Measurements from ENCODE around the gene SSBP3. TPM values are rescaled to one million over a fixed set of nuclear protein-coding genes. Genes with fewer than 3 reads are reported as not detected.

The SSBP3 gene
- total RNA-seq, 4 donors from 2014 or later = 32.0 to 70.2 (median 60.3) TPM

DNA sequence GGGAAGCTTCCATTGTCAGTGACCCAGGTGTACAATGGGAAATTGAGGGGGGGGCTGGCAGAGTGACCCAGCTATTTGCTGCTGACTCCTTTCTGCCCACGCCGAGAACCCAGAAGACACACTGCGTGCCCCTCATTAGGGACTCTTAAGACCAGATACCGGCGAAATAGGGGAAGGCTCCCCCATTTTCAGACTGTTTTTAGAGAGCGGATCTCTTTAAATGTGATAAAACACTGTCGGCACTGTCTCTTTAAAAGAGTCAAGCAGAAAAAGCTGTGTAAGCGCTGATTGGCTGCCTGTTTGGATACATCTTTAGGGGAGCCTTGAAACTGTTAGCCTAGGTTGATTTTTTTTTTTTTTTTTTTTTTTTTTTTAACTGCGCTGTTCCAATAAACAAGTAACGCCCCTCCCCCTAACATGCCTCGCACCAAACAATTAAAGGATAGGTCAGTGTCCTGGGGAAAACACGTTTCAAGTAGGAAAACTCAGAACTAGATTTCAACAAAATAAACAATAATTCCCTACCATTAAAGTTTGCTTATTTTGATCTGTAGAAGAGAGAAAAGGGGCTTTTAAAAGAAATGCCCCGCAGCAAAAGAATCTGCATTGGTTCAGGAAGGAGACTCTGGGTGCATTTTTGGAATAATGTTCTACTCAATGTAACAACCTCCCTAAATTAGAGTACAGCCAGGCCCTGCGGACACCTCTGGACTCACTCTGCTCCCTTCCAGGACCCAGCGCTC, 1.4 kb upstream of the SSBP3 start:
- peaks cover 0 to 44% (median 33%) of the 10 kb centered on the region in 4 donors for H3K4me1 ChIP-seq
- peak overlapping the region; percentile 79 to 95 (median 90) for H3K4me3 ChIP-seq
- H3K27ac ChIP-seq = peak overlapping the region; percentile 87 to 95 (median 94)
- TF ChIP-seq EP300 (IDR thresholded peaks at IDR 0.05) (peak; percentile 39 to 93), POLR2A (IDR thresholded peaks at IDR 0.05) (peak in 1 of 2 donors; percentile 55)
- TF ChIP-seq, protein P1, sequence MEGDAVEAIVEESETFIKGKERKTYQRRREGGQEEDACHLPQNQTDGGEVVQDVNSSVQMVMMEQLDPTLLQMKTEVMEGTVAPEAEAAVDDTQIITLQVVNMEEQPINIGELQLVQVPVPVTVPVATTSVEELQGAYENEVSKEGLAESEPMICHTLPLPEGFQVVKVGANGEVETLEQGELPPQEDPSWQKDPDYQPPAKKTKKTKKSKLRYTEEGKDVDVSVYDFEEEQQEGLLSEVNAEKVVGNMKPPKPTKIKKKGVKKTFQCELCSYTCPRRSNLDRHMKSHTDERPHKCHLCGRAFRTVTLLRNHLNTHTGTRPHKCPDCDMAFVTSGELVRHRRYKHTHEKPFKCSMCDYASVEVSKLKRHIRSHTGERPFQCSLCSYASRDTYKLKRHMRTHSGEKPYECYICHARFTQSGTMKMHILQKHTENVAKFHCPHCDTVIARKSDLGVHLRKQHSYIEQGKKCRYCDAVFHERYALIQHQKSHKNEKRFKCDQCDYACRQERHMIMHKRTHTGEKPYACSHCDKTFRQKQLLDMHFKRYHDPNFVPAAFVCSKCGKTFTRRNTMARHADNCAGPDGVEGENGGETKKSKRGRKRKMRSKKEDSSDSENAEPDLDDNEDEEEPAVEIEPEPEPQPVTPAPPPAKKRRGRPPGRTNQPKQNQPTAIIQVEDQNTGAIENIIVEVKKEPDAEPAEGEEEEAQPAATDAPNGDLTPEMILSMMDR (IDR thresholded peaks at IDR 0.05) = peak in 2 of 5 experiments; percentile 9 to 13
- peak; percentile 36 to 85 for DNase-seq (ENCODE audit: low spot score in 2 of 2)
- no peaks in the 10 kb centered on the region for H3K27me3 ChIP-seq
- H3K9me3 ChIP-seq = no peaks in the 10 kb centered on the region
- 5 to 8% methylated on average over 15 of the region's 15 CpGs for WGBS, 2 donors
- peaks cover 0 to 5% (median 0%) of the 10 kb centered on the region in 3 donors for H3K36me3 ChIP-seq

DNA sequence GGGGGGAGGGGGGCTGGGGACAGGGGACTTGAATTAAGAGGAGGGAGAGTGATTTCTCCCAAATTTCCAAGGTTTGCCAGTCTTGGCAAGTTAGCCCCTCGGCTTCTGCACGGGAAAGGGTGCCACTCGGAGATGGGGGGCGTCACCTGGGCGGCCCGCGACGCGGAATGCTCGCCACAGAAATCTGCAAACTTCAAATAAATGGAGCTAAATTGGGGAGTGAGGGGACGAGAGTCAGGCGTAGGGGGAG, 885 bp upstream of the SSBP3 start:
- no peaks in the 10 kb centered on the region for H3K9me3 ChIP-seq
- H3K4me3 ChIP-seq = peak overlapping the region; percentile 79 to 95 (median 90)
- peaks cover 0 to 10% (median 0%) of the 10 kb centered on the region in 3 donors for H3K36me3 ChIP-seq
- H3K27ac ChIP-seq = peak overlapping the region; percentile 87 to 95 (median 94)
- peaks cover 0 to 45% (median 33%) of the 10 kb centered on the region in 4 donors for H3K4me1 ChIP-seq
- 0 to 2% methylated on average over 12 of the region's 12 CpGs for WGBS, 2 donors
- DNase-seq (ENCODE audit: low spot score in 2 of 2) = peak in 1 of 2 donors; percentile 23
- TF ChIP-seq, protein P1 (IDR thresholded peaks at IDR 0.05) = no peak
- TF ChIP-seq POLR2A (IDR thresholded peaks at IDR 0.05) (no peak), EP300 (IDR thresholded peaks at IDR 0.05) (no peak)
- no peaks in the 10 kb centered on the region for H3K27me3 ChIP-seq

DNA sequence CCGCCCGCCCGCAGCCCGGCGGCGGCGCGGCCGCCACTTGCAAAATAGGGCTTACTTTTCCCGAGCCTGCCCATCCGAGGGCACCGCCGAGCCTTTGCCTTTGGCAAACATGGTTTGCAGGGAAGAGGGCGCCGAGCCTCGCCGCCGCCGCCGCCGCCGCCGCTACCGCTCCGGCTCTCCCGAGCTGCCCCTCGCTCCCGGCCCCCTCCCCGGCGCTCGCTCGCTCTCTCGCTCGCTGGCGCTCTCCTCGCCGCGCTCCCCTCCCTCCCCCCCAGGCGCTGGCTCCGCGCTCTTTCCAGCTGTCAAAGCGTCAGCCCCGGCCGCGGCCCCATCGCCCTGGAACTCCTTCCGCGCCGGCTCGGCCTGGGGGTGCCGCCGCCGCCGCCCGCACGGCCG, 298 bp downstream of the SSBP3 start:
- peak overlapping the region; percentile 58 to 95 (median 78) for H3K27ac ChIP-seq
- H3K36me3 ChIP-seq = peaks cover 0 to 22% (median 0%) of the 10 kb centered on the region in 3 donors
- TF ChIP-seq POLR2A (IDR thresholded peaks at IDR 0.05) (no peak), EP300 (IDR thresholded peaks at IDR 0.05) (no peak)
- TF ChIP-seq, protein P1 (IDR thresholded peaks at IDR 0.05) = no peak
- no peak for DNase-seq (ENCODE audit: low spot score in 2 of 2)
- H3K9me3 ChIP-seq = no peaks in the 10 kb centered on the region
- H3K27me3 ChIP-seq = no peaks in the 10 kb centered on the region
- H3K4me3 ChIP-seq = peak overlapping the region; percentile 75 to 95 (median 82)
- peaks cover 0 to 56% (median 33%) of the 10 kb centered on the region in 4 donors for H3K4me1 ChIP-seq
- WGBS, 2 donors = 2% methylated on average over 17 of the region's 57 CpGs; no CpG with 5 or more reads in 1 of the 2 donors

DNA sequence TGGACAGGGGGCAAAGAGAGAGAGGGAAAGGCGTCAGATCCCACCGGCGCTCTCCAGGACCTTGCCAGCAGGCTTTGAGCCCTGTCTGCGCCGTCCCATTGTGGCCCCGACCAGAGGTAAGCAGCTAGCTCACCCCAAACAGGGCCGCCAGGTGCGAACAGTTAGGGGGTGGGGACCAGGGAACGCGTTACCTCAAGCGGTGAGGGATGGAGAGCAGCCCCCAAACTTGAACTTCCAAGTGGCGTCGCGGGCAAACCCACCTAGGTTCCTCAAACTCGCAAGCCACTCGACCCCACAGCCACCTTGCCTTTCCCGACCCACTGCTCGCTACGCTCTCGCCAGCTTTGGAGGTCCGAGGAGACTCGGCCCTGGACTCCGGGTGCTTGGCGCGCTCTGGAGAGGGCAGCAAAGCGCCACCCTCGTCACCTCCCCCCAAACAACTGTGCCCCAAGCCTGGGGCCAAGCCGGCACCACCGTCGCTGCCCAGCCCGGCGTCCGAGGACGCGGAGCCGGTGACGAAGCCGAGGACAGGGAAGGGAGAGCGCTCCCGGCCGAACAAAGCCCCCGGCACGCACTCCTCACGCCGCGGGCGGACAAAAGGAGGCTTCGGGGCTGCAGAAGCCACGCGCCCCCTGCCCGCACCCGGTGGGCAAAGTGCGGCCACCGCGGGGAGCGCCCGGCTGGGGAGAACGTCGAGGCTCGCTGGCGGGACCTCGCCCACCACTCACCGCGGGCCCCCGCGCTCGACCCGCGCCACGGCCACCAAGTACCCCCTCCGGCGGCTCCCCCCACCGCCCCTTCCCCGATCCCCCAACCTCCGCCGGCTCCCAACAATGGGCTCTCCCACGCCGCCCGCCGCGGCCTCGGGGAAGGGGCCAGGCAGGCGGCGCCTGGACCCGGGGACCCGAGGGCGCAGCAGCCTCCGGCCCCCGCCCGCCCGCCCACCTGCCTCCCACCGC, 976 bp downstream of the SSBP3 start:
- Histone ChIP-seq H3K4me3 (peak overlapping the region; percentile 75 to 95 (median 82)), H3K27me3 (no peaks in the 10 kb centered on the region), H3K27ac (peak overlapping the region; percentile 58 to 95 (median 88)), H3K9me3 (no peaks in the 10 kb centered on the region), H3K4me1 (peaks cover 0 to 62% (median 33%) of the 10 kb centered on the region in 4 donors), H3K36me3 (peaks cover 0 to 28% (median 0%) of the 10 kb centered on the region in 3 donors)
- no peak for DNase-seq (ENCODE audit: low spot score in 2 of 2)
- TF ChIP-seq POLR2A (IDR thresholded peaks at IDR 0.05) = no peak
- TF ChIP-seq, protein P1 (IDR thresholded peaks at IDR 0.05) = no peak
- TF ChIP-seq EP300 (IDR thresholded peaks at IDR 0.05) = peak in 1 of 2 donors; percentile 34
- WGBS, 2 donors = 5% methylated on average over 26 to 63 of the region's 92 CpGs

Data from tibial nerve (tissue), 4 donors.